ENCODE measurements around the gene SGTB. TPM values are rescaled to one million over a fixed set of nuclear protein-coding genes. Genes with fewer than 3 reads are reported as not detected.

The SGTB gene
- total and polyA plus RNA-seq, 7 donors: 0.91 to 7.6 (median 3.8) TPM

DNA sequence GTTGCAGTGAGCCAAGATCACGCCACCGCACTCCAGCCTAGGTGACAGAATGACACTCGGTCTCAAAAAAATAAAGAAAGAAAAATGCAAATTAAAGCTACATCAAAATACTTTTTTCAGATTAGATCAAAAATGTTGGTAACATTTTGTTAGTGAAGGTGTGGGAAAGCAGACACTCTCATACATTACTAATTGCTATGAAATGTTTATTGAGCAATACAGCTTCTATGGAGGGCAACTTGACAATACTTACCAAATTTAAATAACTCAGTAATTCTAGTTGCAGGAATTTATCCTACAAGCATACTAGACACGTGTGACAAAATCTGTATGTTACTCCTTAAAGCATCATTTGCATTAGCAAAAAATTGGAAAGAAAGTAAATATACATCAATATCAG is 101.9 kb downstream of the SGTB start:
- ATAC-seq (no peak), DNase-seq (no peak)
- Histone ChIP-seq H3K27ac (no peak overlapping the region), H3K4me3 (no peak overlapping the region), H3K9me3 (no peaks in the 10 kb centered on the region), H3K27me3 (ENCODE audit: insufficient read depth in 3 of 3, low read length in 2 of 3) (no peaks in the 10 kb centered on the region), H3K36me3 (ENCODE audit: insufficient read depth in 1 of 2, low read depth in 1 of 2) (peaks cover 0 to 25% of the 10 kb centered on the region in 2 donors), H3K4me1 (peaks cover 35% of the 10 kb centered on the region)
- TF ChIP-seq, protein P1, sequence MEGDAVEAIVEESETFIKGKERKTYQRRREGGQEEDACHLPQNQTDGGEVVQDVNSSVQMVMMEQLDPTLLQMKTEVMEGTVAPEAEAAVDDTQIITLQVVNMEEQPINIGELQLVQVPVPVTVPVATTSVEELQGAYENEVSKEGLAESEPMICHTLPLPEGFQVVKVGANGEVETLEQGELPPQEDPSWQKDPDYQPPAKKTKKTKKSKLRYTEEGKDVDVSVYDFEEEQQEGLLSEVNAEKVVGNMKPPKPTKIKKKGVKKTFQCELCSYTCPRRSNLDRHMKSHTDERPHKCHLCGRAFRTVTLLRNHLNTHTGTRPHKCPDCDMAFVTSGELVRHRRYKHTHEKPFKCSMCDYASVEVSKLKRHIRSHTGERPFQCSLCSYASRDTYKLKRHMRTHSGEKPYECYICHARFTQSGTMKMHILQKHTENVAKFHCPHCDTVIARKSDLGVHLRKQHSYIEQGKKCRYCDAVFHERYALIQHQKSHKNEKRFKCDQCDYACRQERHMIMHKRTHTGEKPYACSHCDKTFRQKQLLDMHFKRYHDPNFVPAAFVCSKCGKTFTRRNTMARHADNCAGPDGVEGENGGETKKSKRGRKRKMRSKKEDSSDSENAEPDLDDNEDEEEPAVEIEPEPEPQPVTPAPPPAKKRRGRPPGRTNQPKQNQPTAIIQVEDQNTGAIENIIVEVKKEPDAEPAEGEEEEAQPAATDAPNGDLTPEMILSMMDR (IDR thresholded peaks at IDR 0.05): no peak
- WGBS, 3 donors: 84 to 88% (median 88%) methylated on average over 4 of the region's 4 CpGs
- intact Hi-C loops (cut with DNase I): loop anchor here in 1 of 2 donors (10.0 kb wide), 1 partner anchor 525 kb away; the partner anchor contains the start of gene SREK1

Other genes starting within 250 kb of the SGTB start
- gene ADAMTS6, start 240.2 kb downstream of the SGTB start, total RNA-seq: under 1 TPM; 0.24 to 0.59 (median 0.30) TPM
- under 1 TPM; 0.06 to 0.17 (median 0.08) TPM for gene ADAMTS6, start 240.2 kb downstream of the SGTB start, polyA plus RNA-seq
- gene CENPK, start 158.9 kb downstream of the SGTB start, total RNA-seq: under 1 TPM in 2 of 4 donors, not detected in 2; 0.40 to 0.57 TPM
- gene CENPK, start 158.9 kb downstream of the SGTB start, polyA plus RNA-seq: under 1 TPM; 0.10 to 0.48 (median 0.40) TPM
- 10 to 100 TPM; 11.0 to 19.4 (median 13.5) TPM for gene PPWD1, start 158.8 kb downstream of the SGTB start, total RNA-seq
- gene PPWD1, start 158.8 kb downstream of the SGTB start, polyA plus RNA-seq: 10 to 100 TPM; 11.4 to 17.1 (median 14.3) TPM
- 10 to 100 TPM; 16.1 to 22.8 (median 20.9) TPM for gene TRIM23, start 97.8 kb downstream of the SGTB start, total RNA-seq
- 10 to 100 TPM in 1 of 3 donors, 1 to 10 TPM in 2; 7.2 to 21.5 (median 7.7) TPM for gene TRIM23, start 97.8 kb downstream of the SGTB start, polyA plus RNA-seq
- 1 to 10 TPM in 3 of 4 donors, under 1 TPM in 1; 0.94 to 2.5 (median 1.7) TPM for gene SHLD3, start 97.1 kb downstream of the SGTB start, total RNA-seq
- gene SHLD3, start 97.1 kb downstream of the SGTB start, polyA plus RNA-seq: 1 to 10 TPM; 3.4 to 6.5 (median 3.7) TPM
- 10 to 100 TPM; 11.1 to 16.5 (median 13.5) TPM for gene TRAPPC13, start 97.1 kb downstream of the SGTB start, total RNA-seq
- 10 to 100 TPM; 10.8 to 19.6 (median 12.7) TPM for gene TRAPPC13, start 97.1 kb downstream of the SGTB start, polyA plus RNA-seq
- gene NLN, start 96 bp upstream of the SGTB start, total RNA-seq: 10 to 100 TPM; 31.4 to 69.9 (median 45.1) TPM
- 10 to 100 TPM in 2 of 3 donors, 1 to 10 TPM in 1; 9.8 to 22.9 (median 11.4) TPM for gene NLN, start 96 bp upstream of the SGTB start, polyA plus RNA-seq
- gene ERBIN, start 204.5 kb upstream of the SGTB start, total RNA-seq: 10 to 100 TPM; 28.8 to 56.6 (median 45.6) TPM
- gene ERBIN, start 204.5 kb upstream of the SGTB start, polyA plus RNA-seq: 10 to 100 TPM in 2 of 3 donors, 1 to 10 TPM in 1; 8.3 to 17.6 (median 10.1) TPM